Kidney capillary endothelial cell (primary cell): ENCODE results near the gene SLC7A11.
"Not testable (repeated sequence)": the region's sequence is repeated elsewhere in the genome, so short reads cannot be mapped to it uniquely, and the experiment has no call there.

Experiments used
- DNase-seq: peaks from one replicate; pipeline ENCODE4 v3.0.0-alpha.2; 2018; ENCODE audit warnings: low spot score

Gene SLC7A11

DNA sequence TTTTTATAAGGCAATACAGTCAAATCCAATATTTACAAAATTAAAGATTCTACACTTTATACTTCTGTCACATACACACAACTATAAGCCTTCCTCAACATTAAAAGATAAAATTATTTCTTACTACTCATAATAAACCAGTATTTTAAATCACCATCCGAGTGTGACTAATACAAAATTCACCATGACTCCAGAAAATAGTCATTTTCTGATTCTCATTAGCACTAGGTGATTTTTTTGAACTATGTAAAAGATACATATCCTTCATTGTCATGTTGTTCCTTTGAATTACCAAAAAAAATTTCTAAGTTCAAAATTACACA is 646 bp upstream of the SLC7A11 start:
- no peak for DNase-seq

DNA sequence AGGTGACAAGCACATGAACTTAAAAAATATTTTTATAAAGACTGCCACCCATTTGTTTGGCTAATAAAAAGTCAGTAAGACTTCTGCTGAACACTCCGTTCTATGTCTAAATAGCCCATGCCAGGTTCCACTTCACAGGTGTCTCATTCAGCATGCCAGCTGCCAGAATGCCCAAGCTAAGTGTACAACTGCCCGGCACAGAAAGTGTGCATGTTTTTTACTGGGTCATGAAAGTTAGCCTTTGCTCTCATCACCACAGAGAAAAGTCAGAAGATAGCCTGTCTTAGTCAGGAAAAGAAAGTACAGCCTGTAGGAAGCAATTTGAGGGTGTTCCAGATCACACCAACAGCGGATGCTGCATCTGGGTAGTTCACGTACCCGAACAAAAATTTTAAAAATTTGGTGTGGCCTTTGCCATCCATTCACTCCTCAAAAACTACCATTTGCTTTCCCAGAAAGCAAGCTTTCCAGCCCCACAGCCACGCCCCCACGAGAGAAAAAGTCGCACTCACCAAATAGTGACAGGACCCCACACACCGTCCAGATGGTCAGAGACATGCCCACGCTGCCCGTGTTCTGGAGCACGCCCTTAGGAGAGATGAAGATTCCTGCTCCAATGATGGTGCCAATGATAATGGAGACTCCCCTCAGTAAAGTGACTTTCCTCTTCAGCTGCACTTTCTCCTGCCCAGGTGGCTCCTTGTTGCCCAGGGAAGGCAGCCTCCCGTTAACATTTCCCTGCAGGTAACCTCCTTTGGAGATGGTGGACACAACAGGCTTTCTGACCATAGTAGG is 671 bp downstream of the SLC7A11 start:
- no peak for DNase-seq

DNA sequence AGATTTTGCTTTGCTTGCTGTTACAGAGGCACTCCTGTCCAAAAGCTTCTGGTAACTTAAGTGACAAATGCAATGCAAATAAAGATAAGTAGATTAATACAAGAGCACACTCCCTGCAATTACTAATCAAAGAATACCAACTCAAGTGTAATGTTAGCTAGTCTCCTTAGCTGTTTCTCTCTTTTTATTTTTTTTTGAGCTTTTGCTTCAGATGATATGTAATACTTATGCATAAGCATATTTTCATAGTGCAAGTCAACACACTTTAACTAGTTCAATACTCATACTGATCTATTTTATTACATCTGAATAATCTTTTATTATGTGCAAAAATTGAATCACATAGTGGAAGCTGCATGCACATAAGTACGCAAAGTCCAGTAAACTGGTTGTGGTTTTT is 2.7 kb downstream of the SLC7A11 start:
- DNase-seq: no peak

DNA sequence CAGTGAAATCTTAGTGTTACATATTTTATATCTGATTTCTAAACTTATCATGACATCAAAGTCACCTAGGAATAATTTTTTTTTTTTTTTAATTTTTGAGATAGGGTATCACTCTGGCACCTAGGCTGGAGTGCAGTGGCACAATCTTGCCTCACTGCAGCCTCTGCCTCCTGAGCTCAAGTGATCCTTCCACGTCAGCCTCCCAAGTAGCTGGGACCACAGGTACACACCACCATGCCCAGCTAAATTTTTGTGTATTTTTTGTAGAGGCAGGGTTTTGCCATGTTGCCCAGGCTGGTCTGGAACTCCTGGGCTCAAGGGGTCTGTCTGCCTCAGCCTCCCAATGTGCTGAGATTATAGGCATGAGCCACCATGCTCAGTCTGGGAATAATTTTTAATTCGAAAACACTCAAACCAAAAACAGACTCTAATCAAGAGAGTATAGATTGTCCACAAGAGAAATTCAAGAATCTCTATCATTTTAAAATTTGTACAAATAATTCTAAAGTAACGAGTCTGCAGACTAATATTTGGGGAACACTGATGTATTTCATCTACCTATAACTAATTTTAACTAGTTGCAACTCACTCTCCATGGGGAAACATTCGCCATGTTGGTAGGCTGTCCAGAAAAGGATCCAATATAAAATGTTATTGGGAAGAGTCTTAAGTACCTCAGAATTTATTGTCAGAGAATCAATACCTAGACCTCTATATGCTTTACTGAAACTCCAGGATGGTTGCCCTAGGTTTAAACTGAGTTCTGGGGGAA is 3.4 kb downstream of the SLC7A11 start:
- DNase-seq: no peak

DNA sequence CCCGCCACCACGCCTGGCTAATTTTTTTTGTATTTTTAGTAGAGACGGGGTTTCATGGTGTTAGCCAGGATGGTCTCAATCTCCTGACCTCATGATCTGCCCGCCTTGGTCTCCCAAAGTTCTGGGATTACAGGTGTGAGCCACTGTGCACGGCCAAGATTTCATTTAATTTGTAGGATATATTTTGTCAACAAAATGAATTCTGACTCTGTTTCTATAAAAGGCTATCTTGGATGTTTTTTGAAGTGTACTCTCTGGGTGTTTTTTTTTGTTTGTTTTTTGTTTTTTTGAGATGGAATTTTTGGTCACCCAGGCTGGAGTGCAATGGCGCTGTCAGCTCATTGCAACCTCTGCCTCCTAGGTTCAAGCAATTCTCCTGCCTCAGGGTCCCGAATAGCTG is 5.0 kb downstream of the SLC7A11 start:
- not testable (repeated sequence) for DNase-seq

DNA sequence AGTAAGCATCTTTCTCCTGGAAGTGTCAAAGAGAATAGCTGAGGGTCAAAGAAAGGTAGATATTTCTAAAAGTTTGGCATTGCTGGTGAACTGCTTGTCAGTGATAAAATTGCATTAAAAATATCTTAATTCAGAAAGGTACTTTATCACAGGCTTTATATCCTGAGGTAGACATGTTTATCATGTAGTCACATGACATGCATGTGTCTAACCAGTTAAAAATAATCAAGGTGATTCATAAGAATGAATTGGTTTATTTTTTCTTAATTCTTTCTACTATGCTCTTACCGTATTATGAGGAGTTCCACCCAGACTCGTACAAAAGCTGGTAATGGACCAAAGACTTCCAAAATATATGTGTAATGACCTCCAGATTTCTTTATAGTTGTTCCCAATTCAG is 6.1 kb downstream of the SLC7A11 start:
- no peak for DNase-seq

DNA sequence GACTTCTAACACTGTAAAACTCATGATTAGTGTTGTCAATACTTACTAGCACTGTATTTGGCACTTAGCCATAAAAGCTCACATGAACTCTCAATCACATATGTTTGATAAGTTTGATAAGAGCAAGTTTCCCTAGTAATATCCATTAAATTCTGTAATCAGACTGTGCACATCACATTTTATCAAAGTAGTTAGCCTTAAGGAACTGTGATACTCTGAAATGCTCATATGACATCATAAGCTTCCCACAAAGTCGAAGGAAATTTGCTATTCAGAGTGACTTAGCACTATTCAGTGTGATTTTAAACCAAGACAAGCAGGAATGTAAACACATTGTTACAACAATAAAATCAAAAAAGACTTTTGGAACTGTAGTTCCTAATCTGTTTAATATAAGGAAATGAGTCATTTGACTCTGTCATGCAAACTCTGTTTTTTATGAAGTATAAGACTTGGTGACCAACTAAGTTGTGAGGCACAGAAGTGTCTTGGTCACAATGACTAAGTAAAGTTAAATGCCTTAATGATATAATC is 6.7 kb downstream of the SLC7A11 start:
- DNase-seq: peak; percentile 98

DNA sequence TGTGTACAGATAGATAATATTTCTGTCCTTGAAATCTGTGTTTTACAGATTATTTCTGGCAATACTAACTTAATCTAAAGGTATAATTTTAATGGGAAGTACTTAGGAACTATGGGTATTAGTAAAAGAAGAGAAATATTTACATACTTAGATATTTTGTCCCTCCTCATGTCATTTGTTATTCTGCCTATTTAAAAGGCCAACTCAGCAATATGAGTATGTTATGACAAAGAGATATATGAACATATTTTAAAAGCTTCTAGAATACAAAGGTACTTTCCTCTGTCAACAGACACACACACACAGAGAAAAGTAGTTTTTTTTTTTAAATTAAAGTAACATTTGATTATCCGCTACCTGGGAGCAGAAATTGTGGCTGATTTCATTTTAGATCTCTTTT is 7.9 kb downstream of the SLC7A11 start:
- no peak for DNase-seq

DNA sequence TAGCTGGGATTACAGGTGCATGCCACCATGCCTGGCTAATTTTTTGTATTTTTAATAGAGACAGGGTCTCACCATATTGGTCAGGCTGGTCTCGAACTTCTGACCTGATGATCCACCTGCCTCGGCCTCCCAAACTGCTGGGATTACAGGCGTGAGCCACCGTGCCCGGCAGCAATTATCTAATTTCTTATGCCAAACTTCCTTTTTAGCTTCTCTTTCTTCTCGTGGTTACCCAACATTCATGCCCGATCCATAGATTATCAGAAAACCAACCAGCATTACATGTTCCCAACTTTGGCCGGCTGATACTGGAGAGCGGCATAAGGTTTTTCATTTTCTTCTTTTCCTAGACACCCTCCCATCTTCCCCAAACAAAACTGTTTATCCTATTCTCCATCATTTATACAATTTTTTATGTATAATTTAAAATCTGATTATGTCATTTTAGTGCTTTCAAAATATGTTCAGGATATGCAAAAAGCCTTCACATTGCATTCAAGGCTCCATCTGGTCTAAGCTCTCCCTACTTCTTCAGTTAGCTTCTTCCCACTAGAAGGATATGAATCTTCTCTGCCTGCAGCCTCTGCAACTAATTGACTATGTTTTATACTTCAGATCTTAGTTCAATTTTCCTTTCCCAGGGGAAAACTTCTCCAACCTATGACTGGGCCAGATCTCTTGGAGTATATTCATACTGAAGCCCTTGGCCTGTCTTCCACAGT is 8.7 kb downstream of the SLC7A11 start:
- no peak for DNase-seq

DNA sequence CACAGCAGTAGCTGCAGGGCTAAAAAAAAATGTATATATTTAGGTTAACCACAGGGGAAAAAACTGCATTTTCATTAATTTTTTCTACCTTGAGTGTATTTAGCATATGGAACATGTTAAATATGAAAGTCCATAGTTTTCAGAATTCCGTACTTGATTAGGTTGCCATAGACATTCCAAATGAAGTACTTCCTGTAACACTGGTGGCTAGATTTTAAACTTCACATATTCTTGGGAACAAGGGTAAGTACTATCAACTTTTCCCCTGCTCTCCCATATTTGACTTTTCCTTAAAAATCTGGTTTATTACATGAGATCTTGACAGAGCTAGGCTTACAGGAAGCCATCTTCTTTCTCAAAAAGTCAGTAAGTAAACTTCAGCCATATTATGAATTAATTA is 9.8 kb downstream of the SLC7A11 start:
- no peak for DNase-seq

DNA sequence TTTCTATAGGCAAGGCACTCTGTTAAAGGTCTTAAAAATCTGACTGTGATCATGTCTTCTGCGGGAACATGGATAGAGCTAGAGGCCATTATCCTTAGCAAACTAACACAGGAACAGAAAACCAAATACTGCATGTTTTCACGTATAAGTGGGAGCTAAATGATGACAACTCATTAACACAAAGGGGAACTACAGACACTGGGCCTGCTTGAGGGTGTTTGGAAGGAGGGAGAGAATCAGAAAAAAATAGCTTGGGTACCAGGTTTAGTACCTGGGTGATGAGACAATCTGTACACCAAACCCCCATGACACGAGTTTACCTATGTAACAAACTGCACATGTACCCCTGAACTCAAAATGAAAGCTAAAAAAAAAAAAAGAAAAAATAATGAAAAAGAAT is 12.1 kb downstream of the SLC7A11 start:
- no peak for DNase-seq

DNA sequence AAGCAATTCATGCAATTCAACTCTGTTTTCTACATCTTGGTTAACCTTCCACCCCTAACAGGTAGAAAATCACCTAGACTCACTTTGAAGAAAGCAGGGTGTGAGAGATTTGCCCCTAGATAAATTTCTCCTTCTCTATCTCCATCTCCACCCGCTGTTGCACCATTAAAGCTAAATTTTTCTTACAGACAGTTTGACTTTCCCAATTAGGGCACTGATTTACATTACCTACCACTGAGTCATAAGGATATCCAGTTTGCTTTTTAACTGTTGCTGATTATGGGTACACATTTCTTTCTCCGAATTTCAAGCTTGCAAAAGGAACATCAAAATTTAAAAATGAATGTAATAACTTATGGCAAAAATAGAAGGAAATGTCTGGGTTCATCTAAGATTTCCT is 13.0 kb downstream of the SLC7A11 start:
- no peak for DNase-seq

DNA sequence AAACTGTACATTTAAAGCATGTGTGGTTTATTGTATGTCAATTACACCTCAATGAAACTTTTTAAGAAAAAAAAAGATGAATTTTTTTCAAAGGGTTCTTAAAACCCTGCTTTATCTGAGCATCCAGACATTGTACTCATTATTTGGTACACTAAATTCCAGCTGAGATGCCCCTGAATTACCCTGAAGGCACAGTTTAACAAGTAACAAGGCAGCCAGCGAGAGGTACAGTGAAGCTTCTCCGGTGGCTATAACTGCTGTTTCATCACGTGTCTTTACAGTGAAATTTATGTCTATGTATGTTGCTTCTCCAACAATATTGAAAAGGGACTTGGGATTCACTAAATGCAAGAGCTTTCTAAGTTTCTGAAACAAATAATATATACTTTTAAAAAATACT is 15.8 kb downstream of the SLC7A11 start:
- no peak for DNase-seq

DNA sequence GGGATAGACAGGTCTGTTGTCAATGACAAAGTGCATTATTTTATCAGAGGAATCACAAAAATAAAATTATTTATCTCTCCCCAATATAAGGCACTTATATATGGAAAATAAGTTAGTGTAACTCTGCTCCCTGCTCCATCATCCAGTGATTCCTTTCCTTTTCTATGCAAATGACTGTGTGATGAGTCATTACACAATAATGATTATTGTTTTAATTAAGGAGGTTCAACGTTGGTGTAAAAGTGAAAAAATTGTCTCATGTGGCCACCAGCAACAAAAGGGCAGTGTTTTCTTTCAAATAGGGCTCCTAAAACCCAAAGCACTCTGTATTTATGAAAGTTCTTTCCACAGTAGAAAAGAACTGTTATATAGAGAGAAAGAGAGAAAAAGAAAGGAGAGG is 16.7 kb downstream of the SLC7A11 start:
- no peak for DNase-seq

DNA sequence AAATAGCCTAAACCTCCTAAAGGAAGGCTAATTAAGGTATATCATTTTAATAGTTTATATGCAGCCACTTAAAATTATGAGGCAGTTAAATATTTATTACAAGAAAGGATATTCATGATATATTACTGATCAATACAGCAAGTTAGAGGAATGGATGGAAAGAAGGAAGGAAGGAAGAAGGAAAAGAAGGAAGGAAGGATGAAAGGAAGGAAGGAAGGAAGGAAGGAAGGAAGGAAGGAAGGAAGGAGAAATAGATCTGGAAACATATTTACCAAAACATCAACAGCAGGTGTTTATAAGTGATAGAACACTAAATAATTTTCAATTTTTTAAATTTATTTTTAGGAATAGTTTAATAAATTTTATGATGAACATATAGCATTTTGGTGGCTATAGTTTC is 17.5 kb downstream of the SLC7A11 start:
- DNase-seq: no peak

DNA sequence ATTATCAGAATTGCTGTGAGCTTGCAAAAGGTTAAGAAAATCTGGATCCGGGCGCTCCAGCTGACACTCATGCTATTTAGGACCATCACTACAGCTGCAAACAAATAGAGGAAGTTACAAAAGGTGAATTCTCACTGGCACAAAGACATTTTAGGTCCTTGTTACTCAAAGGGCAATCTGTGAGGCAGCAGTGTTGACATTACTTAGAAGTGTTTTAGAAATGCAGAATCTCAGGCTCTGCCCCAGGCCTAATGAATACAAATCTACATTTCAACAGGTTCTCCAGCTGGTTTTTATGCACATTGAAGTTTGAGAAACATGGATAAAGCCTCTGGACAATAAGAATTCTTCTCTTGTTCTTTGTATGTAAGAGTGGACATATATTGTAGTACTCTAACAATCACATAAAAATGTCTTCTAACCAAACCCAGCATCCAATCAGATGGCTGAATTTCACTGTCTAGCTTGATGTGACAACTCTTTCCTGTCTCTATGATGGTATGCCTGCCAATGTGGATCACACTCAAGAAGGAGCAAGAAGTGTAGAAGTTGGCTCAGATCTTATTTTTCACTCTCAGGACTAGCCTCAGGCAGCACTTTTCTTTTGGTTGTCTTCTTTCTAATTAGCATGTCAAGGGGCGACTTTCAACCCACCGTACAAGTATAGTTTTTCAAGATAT is 18.8 kb downstream of the SLC7A11 start:
- no peak for DNase-seq

DNA sequence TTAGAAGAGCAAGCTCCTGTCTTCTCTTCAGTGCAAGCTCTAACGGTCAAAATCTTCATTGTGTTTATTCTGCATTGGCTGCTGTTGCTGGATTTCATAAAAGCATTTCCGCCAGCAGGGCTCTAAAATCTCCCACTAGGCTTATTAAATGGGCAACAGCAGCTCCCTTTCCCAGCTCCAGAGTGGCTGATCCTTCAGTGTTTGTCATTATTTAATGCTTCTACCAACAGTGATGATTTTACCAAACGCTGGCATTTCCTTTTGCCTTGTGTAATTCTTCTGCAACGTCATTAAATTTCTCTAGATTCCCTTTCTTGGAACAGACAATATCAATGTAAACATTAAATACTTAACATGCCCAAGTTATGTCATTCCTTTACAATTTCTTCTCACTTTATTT is 20.1 kb downstream of the SLC7A11 start:
- no peak for DNase-seq

DNA sequence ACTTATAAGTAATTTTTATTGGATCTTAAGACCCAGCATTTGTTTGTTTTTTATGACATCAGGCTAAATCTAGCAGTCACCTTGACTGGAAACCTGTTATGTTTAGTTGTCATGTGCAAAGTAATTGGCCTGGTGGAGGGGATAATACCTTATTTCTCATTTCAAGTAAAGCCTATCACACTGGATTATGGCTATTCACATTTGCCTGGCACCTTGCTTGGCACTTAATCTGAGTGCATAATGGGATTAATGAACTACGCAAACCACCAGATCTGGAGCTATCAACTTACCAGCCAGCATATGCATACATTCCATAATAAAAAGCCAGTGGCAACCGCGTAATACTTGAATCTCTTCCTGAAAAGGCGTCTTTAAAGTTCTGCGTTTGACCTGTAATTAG is 23.2 kb downstream of the SLC7A11 start:
- DNase-seq: no peak

DNA sequence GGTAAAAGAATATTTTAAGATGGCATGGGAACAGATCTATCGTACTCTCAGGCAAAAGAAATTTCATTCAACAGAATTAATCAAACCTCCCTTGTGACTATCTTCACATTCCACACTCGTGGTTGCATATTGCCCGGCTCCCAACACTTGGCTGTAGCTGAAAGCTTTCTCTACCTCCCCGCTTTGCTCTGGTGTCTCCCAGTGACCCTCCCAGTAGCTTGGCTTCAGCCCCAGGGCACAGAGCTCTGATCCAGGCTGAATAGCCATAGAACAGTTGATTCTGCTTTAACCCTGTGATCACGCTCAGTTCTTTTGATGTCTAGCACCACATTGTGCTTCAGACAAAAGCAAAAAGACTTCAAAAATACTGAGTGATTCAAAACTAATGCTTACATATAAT is 24.6 kb downstream of the SLC7A11 start:
- no peak for DNase-seq

DNA sequence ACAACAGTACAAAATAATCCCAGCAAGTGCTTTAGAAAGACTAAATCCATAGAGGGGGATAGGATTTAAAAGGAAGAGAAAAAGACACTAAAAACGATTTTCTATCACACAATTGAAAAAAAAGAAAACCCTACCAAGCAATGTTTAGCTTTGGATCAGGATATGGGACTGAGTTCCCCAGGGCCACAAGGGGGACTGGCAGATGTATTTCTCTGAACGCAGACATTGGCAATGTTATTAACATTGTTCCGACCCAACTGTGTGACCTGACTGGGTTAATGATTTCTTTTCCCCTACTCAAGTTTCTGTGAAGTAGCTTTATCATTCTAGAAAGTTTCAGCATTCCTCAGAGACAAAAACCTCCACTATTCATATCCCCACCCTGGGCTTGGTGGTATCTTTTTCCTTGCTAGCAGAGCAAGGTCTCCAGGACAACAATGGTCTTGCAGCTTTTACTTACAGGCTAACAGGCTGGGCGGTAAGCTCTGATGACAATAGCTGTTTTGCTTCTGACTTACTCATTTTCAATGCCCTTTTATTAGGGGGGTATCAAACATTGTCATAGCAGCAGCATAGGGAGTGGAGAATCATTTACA is 25.8 kb downstream of the SLC7A11 start:
- DNase-seq: no peak

DNA sequence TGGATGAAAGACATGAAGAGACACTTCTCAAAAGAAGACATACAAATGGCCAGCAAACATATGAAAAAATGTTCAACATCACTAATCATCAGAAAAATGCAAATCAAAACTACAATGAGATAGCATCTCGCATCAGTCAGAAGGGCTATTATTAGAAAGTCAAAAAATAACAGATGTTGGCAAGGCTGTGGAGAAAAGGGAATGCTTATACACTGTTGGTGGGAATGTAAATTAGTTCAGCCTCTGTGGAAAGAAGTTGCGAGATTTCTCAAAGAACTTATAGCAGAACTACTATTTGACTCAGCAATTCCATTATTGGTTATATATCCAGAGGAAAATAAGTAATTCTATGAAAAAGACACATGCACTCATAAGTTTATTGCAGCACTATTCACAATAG is 31.6 kb downstream of the SLC7A11 start:
- not testable (repeated sequence) for DNase-seq

DNA sequence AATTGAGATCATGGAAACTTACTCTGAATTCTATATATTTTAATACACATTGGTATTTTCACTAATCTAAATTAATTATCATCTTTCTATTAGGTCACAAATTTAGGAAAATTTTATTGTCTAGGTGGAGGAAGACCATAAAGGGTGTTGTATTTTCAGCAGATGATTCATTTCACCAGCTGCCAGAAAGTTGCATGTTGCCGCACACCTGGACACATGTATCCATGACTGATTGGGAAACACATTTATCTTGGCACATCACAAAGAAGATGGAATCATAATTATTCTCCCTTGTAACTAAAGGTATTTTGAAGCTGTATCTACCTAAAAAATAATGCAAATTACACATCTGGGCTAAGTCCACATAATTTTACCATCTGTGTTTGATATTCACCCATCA is 33.1 kb downstream of the SLC7A11 start:
- no peak for DNase-seq
